Suprapubic skin (tissue), 4 donors: ENCODE data around the gene ROR2. TPM values are rescaled to one million over a fixed set of nuclear protein-coding genes. Genes with fewer than 3 reads are reported as not detected.
"Not testable (repeated sequence)": the region's sequence is repeated elsewhere in the genome, so short reads cannot be mapped to it uniquely, and the experiment has no call there.

ENCODE experiments used
- DNase-seq, 2 donors: peaks; one replicate each; pipeline ENCODE4 v3.0.0-alpha.2; 2019; ENCODE audit warnings: low spot score in 2 of 2
- H3K27ac ChIP-seq: fragments of 200-600 bp; sonication (generic); one replicate; pipeline ENCODE4 v1.5.1; 2019
- H3K27me3 ChIP-seq: fragments of 200-600 bp; sonication (generic); one replicate; pipeline ENCODE4 v1.5.1; 2019
- H3K36me3 ChIP-seq: fragments of 200-600 bp; sonication (generic); one replicate; pipeline ENCODE4 v1.5.1; 2019
- H3K4me1 ChIP-seq: fragments of 200-600 bp; sonication (generic); one replicate; pipeline ENCODE4 v1.5.1; 2019
- H3K4me3 ChIP-seq: fragments of 200-600 bp; sonication (generic); one replicate; pipeline ENCODE4 v1.5.1; 2019; ENCODE audit warnings: mild to moderate bottlenecking
- H3K9me3 ChIP-seq: fragments of 200-600 bp; sonication (generic); one replicate; pipeline ENCODE4 v1.5.1; 2019
- EP300 ChIP-seq: sonication (generic); formaldehyde crosslinking; IDR thresholded peaks from one replicate; pipeline ENCODE4 v1.6.1; 2017; ENCODE audit warnings: antibody characterized with exemption
- POLR2A ChIP-seq, 2 donors: fragments of 450-650 bp; IDR thresholded peaks; one replicate each; pipeline ENCODE4 v1.6.1; 2017; ENCODE audit warnings: antibody characterized with exemption in 2 of 2, mild to moderate bottlenecking in 2 of 2, moderate library complexity in 2 of 2
- POLR2AphosphoS5 ChIP-seq, 3 donors: sonication (generic); formaldehyde crosslinking; IDR thresholded peaks; one replicate each; pipeline ENCODE4 v1.6.1; 2017; ENCODE audit warnings: antibody characterized with exemption in 3 of 3
- WGBS: methylation state at CpG from one replicate; pipeline ENCODE4 v1.1.5; 2018; 5-methylcytosine and 5-hydroxymethylcytosine counted together
- total RNA-seq, 4 donors: library from RNA; depleted of rRNA; stranded (reverse); fragments of >200 nt; gene quantifications; one replicate each; pipeline ENCODE4 v1.1.0, GENCODE V29; 2016
- TF ChIP-seq, protein P1 (sequence below), 2 donors: fragments of 200-600 bp in 1 of 2; fragments of 450-650 bp in 1 of 2; sonication (generic) in 1 of 2; IDR thresholded peaks; one replicate each; pipeline ENCODE4 v1.5.1; 2016 to 2019; ENCODE audit warnings: antibody characterized with exemption in 2 of 2, mild to moderate bottlenecking in 1 of 2, moderate library complexity in 1 of 2

The ROR2 gene
- total RNA-seq, 4 donors from 2014 or later, result 3.3 to 7.3 (median 5.0) TPM

DNA sequence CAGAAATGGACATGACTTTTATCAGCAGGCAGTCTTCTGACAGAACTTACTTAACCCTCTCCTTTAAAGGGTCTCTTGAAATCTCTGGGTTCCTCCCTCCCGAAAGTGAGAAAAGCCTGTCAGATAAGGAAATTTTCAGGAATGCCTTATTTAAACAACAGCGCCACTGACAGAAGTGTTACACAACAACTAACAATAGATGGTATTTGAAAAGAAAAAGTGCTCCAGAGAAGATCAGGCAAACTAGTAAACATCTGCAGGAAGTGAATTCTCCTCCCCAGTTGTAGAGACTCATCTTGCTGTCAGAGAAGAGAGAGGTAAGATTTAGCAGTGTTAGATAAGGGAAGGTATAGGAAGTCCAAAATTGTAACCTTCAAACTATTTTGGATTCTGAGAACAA is 419.2 kb downstream of the ROR2 start:
- Histone ChIP-seq H3K4me3 (no peak overlapping the region), H3K36me3 (no peaks in the 10 kb centered on the region), H3K9me3 (no peaks in the 10 kb centered on the region), H3K27me3 (peaks cover 6% of the 10 kb centered on the region), H3K4me1 (no peaks in the 10 kb centered on the region), H3K27ac (no peak overlapping the region)
- no peak for DNase-seq
- WGBS, result 55% methylated on average over 2 of the region's 2 CpGs
- TF ChIP-seq POLR2A (IDR thresholded peaks at IDR 0.05), result no peak
- TF ChIP-seq, protein P1, sequence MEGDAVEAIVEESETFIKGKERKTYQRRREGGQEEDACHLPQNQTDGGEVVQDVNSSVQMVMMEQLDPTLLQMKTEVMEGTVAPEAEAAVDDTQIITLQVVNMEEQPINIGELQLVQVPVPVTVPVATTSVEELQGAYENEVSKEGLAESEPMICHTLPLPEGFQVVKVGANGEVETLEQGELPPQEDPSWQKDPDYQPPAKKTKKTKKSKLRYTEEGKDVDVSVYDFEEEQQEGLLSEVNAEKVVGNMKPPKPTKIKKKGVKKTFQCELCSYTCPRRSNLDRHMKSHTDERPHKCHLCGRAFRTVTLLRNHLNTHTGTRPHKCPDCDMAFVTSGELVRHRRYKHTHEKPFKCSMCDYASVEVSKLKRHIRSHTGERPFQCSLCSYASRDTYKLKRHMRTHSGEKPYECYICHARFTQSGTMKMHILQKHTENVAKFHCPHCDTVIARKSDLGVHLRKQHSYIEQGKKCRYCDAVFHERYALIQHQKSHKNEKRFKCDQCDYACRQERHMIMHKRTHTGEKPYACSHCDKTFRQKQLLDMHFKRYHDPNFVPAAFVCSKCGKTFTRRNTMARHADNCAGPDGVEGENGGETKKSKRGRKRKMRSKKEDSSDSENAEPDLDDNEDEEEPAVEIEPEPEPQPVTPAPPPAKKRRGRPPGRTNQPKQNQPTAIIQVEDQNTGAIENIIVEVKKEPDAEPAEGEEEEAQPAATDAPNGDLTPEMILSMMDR (IDR thresholded peaks at IDR 0.05), result no peak
- TF ChIP-seq POLR2AphosphoS5 (IDR thresholded peaks at IDR 0.05), result no peak
- no peak for TF ChIP-seq EP300

DNA sequence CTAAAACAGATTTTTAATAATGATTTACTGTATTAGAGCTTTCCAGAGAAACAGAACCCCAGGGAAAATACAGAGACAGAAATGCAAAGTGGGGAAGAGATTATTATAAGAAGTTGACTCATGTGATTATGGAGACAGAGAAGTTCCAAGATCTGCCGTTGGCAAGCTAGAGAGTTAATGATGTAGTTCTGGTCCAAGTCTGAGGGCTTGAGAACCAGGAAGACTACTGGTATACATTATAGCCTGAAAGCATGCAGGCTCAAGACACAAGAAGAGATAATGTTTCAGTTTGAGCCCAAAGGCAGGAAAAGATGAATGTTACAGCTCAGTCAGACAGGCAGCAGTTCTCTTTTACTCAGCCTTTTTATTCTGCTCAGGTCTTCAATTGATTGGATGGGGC is 427.5 kb downstream of the ROR2 start:
- Histone ChIP-seq H3K36me3 (no peaks in the 10 kb centered on the region), H3K4me3 (no peak overlapping the region), H3K4me1 (no peaks in the 10 kb centered on the region), H3K27ac (no peak overlapping the region), H3K27me3 (no peaks in the 10 kb centered on the region), H3K9me3 (peaks cover 7% of the 10 kb centered on the region)
- WGBS, result 0% methylated on average over 1 of the region's 1 CpG
- DNase-seq, result no peak
- TF ChIP-seq, protein P1 (IDR thresholded peaks at IDR 0.05), result no peak
- TF ChIP-seq POLR2A (IDR thresholded peaks at IDR 0.05) (no peak), POLR2AphosphoS5 (IDR thresholded peaks at IDR 0.05) (no peak), EP300 (no peak)

DNA sequence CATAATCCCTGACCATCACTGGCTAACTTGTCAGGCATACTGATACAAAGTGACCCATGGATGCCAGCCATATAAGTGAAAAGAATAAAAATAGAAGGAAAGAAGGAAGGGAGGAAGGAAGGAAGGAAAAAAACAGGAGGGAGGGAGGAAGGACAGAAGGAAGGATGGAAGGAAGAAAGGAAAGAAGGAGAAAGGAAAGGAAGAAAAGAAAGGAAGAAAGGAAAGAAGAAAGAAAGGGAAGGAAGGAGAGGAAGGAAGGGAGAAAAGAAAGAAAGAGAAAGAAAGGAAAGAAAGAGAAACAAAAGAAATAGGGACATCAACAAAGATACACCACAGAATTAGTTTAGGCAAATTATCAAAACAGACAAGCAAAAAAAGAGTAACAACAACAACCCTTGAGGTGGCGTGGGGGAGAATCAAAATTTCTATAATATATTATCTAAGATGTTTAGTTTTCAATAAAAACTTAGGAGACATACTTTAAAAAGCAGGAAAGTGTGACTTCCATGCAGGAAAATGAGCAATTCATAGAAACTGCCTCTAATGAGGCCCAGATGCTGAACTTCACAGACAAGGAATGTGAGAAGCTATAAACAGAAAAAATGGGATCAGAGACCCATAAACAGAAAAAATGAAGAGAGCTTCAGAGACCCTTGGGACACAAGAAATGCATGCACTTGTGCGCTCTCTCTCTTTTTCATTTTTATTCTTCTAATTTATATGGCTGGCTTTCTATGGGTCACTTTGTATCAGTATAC is 430.3 kb downstream of the ROR2 start:
- no peaks in the 10 kb centered on the region for H3K36me3 ChIP-seq
- peaks cover 3% of the 10 kb centered on the region for H3K4me1 ChIP-seq
- H3K4me3 ChIP-seq, result no peak overlapping the region
- no peak overlapping the region for H3K27ac ChIP-seq
- DNase-seq, result no peak
- TF ChIP-seq POLR2AphosphoS5 (IDR thresholded peaks at IDR 0.05) (no peak), EP300 (no peak), POLR2A (IDR thresholded peaks at IDR 0.05) (no peak)
- TF ChIP-seq, protein P1 (IDR thresholded peaks at IDR 0.05), result no peak
- H3K27me3 ChIP-seq, result no peaks in the 10 kb centered on the region
- peaks cover 7% of the 10 kb centered on the region for H3K9me3 ChIP-seq
- 72% methylated on average over 2 of the region's 2 CpGs for WGBS

DNA sequence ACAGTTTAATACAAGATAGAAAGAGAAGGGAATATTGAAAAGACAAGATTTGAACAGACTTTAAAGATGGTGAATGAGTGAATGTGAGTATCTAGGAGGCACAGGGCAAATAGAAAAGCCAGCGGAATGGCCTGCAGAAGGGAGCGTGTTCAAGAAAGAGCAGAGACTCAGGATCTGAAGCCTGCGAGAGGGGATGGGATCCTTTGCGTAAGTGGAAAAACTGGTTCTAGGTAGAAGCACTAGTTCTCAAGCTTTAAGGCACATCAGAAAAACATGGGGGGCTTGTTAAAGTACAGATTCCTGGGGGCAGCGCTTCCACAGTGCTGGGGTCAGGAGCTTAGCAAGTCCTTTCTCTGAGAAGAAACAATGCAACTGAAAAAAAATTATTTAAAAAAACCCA is 431.6 kb downstream of the ROR2 start:
- TF ChIP-seq POLR2A (IDR thresholded peaks at IDR 0.05), result no peak
- peaks cover 7% of the 10 kb centered on the region for H3K9me3 ChIP-seq
- H3K4me1 ChIP-seq, result peaks cover 3% of the 10 kb centered on the region
- WGBS, result 68% methylated on average over 5 of the region's 5 CpGs
- no peak for DNase-seq
- H3K4me3 ChIP-seq, result no peak overlapping the region
- H3K36me3 ChIP-seq, result no peaks in the 10 kb centered on the region
- no peak overlapping the region for H3K27ac ChIP-seq
- no peaks in the 10 kb centered on the region for H3K27me3 ChIP-seq

DNA sequence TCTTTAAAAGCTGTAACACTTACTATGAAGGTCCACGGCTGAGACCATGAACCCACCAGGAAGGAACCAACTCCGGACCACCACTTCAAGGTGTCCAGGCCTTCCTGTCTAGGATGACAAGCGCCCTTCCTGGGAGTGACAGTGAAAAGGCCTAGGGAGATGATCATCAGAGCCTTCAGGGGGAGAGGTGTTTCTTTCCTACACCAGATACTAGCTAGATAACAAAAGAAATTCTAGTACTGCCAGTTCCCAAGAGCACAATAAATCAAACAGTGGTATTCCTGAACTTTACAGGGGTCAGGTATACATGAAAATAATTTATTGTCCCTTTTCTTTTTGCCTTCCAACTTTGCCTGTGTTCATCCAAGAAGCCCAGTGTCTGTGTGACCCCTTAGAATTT is 432.2 kb downstream of the ROR2 start:
- no peak for DNase-seq
- Histone ChIP-seq H3K4me1 (peaks cover 3% of the 10 kb centered on the region), H3K4me3 (no peak overlapping the region), H3K9me3 (peaks cover 7% of the 10 kb centered on the region), H3K27me3 (no peaks in the 10 kb centered on the region), H3K36me3 (no peaks in the 10 kb centered on the region), H3K27ac (no peak overlapping the region)
- 85% methylated on average over 3 of the region's 3 CpGs for WGBS
- TF ChIP-seq POLR2AphosphoS5 (IDR thresholded peaks at IDR 0.05) (no peak), POLR2A (IDR thresholded peaks at IDR 0.05) (no peak), EP300 (no peak)
- TF ChIP-seq, protein P1 (IDR thresholded peaks at IDR 0.05), result no peak

DNA sequence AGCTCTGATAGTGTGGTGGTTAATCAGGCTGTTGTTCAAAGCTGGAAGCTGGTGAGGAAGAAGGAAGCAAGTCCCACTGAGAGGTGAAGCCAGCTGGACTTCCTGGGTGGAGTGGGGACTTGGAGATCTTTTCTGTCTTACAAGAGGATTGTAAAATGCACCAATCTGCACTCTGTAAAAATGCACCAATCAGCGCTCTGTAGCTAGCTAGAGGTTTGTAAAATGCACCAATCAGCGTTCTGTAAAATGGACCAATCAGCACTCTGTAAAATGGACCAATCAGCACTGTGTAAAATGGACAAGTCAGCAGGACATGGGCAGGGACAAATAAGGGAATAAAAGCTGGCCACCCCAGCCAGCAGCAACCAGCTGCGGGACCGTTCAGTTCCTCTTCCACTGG is 432.7 kb downstream of the ROR2 start:
- H3K4me3 ChIP-seq, H3K4me1 ChIP-seq, H3K27me3 ChIP-seq, DNase-seq, H3K9me3 ChIP-seq, H3K36me3 ChIP-seq, H3K27ac ChIP-seq: not testable (repeated sequence)
- WGBS, result 95% methylated on average over 4 of the region's 4 CpGs
